A673 (cell line): ENCODE data around the gene MARCO. TPM values are rescaled to one million over a fixed set of nuclear protein-coding genes. Genes with fewer than 3 reads are reported as not detected.

Source experiments
- BruUV-seq: library from RNA; stranded (reverse); fragments of 400-500 nt; replicated peaks from 2 replicates; lab custom pipeline; 2021; lab: Mats Ljungman, UMichigan
- CTCF ChIA-PET: fragments of 300-600 bp; sonication (Branson Sonifier 250); formaldehyde crosslinking; loops from one replicate; lab custom pipeline; 2022; ENCODE audit warnings: antibody characterized with exemption; lab: Charles Lee
- POLR2A ChIA-PET: fragments of 300-600 bp; sonication (Branson Sonifier 250); formaldehyde crosslinking; loops from one replicate; lab custom pipeline; 2022; ENCODE audit warnings: antibody characterized with exemption; ENCODE audit not compliant: low non-redundant PET; lab: Charles Lee
- DNase-seq: peaks from one replicate; pipeline ENCODE4 v3.0.0-alpha.2; 2015; ENCODE audit warnings: low spot score
- H3K27ac ChIP-seq: fragments of 200-600 bp; sonication (generic); 2 replicates; pipeline ENCODE4 v1.5.1; 2016; ENCODE audit warnings: mixed run types, low read depth, mild to moderate bottlenecking, mixed read lengths, antibody characterized with exemption, low read length; ENCODE audit not compliant: poor library complexity, severe bottlenecking
- H3K27me3 ChIP-seq: fragments of 200-600 bp; sonication (generic); replicated peaks from 2 replicates; pipeline ENCODE4 v1.6.1; 2017; ENCODE audit warnings: mixed run types, low read depth, mild to moderate bottlenecking, mixed read lengths, antibody characterized with exemption, low read length; ENCODE audit not compliant: insufficient read depth, poor library complexity
- H3K36me3 ChIP-seq: fragments of 200-600 bp; sonication (generic); 2 replicates; pipeline ENCODE4 v1.6.1; 2016; ENCODE audit warnings: mixed run types, mild to moderate bottlenecking, mixed read lengths, antibody characterized with exemption, low read length; ENCODE audit not compliant: insufficient read depth, poor library complexity, severe bottlenecking
- H3K4me1 ChIP-seq: fragments of 200-600 bp; sonication (generic); 2 replicates; pipeline ENCODE4 v1.6.1; 2017; ENCODE audit warnings: mixed run types, mild to moderate bottlenecking, mixed read lengths, antibody characterized with exemption, low read length; ENCODE audit not compliant: insufficient read depth, poor library complexity, severe bottlenecking
- H3K4me3 ChIP-seq: fragments of 200-600 bp; sonication (generic); 2 replicates; pipeline ENCODE4 v1.5.1; 2016; ENCODE audit warnings: low read depth, mixed run types, mild to moderate bottlenecking, mixed read lengths, low read length; ENCODE audit not compliant: poor library complexity, severe bottlenecking
- H3K9me3 ChIP-seq: fragments of 200-600 bp; sonication (generic); 2 replicates; pipeline ENCODE4 v1.6.1; 2016; ENCODE audit warnings: mixed run types, low read depth, mild to moderate bottlenecking, mixed read lengths, antibody characterized with exemption, low read length; ENCODE audit not compliant: poor library complexity, severe bottlenecking
- EZH2 ChIP-seq: fragments of 200-600 bp; sonication (generic); IDR thresholded peaks from 2 replicates; pipeline ENCODE4 v1.6.1; 2017; ENCODE audit warnings: borderline replicate concordance, low read depth, mild to moderate bottlenecking, mixed read lengths, antibody characterized with exemption, low read length; ENCODE audit not compliant: poor library complexity, severe bottlenecking
- intact Hi-C: fragments of 100-400 bp; cut with micrococcal nuclease; formaldehyde crosslinking; loops from one replicate; pipeline ENCODE4 v1.10.0; 2022; ENCODE audit not compliant: unreplicated experiment
- total RNA-seq: library from RNA; stranded (reverse); gene quantifications from 2 replicates; pipeline ENCODE4 v1.2.3, GENCODE V29; 2021
- TF ChIP-seq, protein P1 (sequence below): fragments of 300-800, 200-600 bp; sonication (generic); conservative IDR thresholded peaks from 2 replicates; pipeline ENCODE4 v1.5.1; 2017; ENCODE audit warnings: low read depth, mild to moderate bottlenecking, antibody characterized with exemption, low read length, moderate library complexity, mixed read lengths

The MARCO gene
- total RNA-seq, 1 experiment from 2014 or later = not detected

DNA sequence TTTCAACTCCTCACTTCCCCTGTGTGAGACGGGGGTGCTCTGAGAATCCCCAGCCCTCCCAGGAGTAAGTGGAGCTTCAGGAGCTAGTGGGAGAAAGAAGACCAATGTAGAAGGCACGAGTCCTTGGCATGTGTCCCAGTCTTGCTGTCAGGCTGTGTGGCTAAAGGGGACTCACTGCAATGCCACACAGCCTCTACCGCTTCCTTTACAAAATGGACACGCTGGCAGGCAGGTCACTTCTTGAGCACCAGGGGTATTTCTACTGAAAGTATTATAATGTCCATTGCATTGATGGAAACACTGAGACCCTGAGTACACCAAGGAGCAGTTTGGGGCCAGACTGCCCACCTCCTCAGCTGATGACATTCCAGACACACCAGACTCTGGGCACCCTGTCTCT is 35.8 kb upstream of the MARCO start:
- H3K27me3 ChIP-seq = no peaks in the 10 kb centered on the region
- no peak for TF ChIP-seq EZH2
- TF ChIP-seq, protein P1, sequence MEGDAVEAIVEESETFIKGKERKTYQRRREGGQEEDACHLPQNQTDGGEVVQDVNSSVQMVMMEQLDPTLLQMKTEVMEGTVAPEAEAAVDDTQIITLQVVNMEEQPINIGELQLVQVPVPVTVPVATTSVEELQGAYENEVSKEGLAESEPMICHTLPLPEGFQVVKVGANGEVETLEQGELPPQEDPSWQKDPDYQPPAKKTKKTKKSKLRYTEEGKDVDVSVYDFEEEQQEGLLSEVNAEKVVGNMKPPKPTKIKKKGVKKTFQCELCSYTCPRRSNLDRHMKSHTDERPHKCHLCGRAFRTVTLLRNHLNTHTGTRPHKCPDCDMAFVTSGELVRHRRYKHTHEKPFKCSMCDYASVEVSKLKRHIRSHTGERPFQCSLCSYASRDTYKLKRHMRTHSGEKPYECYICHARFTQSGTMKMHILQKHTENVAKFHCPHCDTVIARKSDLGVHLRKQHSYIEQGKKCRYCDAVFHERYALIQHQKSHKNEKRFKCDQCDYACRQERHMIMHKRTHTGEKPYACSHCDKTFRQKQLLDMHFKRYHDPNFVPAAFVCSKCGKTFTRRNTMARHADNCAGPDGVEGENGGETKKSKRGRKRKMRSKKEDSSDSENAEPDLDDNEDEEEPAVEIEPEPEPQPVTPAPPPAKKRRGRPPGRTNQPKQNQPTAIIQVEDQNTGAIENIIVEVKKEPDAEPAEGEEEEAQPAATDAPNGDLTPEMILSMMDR = no peak
- ChIA-PET POLR2A (no interaction called here), CTCF (no interaction called here)
- H3K9me3 ChIP-seq = no peaks in the 10 kb centered on the region
- no peak for DNase-seq
- no peaks in the 10 kb centered on the region for H3K36me3 ChIP-seq
- no TSS peak for BruUV-seq
- H3K4me1 ChIP-seq = no peaks in the 10 kb centered on the region
- intact Hi-C loops = no loop called here
- no peak overlapping the region for H3K4me3 ChIP-seq
- H3K27ac ChIP-seq = no peak overlapping the region

GRCh38 chr2:118907759-118908158 is 34.2 kb upstream of the MARCO start:
- Histone ChIP-seq H3K36me3 (no peaks in the 10 kb centered on the region), H3K4me1 (no peaks in the 10 kb centered on the region), H3K4me3 (no peak overlapping the region), H3K27ac (no peak overlapping the region), H3K9me3 (no peaks in the 10 kb centered on the region), H3K27me3 (no peaks in the 10 kb centered on the region)
- ChIA-PET POLR2A (no interaction called here), CTCF (no interaction called here)
- TF ChIP-seq, protein P1 = no peak
- no peak for TF ChIP-seq EZH2
- BruUV-seq = no TSS peak
- no peak for DNase-seq
- intact Hi-C loops = no loop called here

DNA sequence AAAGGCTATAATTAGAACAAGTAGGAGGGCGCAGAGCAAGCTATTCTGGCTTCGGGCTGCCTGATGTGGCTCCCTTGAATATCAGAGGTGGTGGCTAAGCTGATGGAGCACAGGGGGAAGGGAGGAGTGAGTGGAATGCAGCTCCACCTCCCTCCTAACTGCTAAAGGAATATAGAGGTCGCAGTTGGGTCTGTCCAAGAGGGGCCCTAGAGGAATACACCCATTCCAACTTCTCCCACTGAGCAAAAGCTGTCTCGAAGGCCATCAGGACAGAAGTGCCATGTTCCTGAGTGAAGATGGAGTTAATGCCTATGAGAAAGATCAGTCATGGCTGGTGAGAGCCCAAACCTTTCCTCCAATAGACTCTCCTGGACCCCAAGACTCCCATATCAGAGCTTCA is 32.8 kb upstream of the MARCO start:
- no peak overlapping the region for H3K4me3 ChIP-seq
- no peak for DNase-seq
- no peaks in the 10 kb centered on the region for H3K4me1 ChIP-seq
- ChIA-PET POLR2A (no interaction called here), CTCF (no interaction called here)
- no peaks in the 10 kb centered on the region for H3K27me3 ChIP-seq
- TF ChIP-seq, protein P1 = no peak
- TF ChIP-seq EZH2 = no peak
- intact Hi-C loops = no loop called here
- no TSS peak for BruUV-seq
- no peaks in the 10 kb centered on the region for H3K36me3 ChIP-seq
- H3K27ac ChIP-seq = no peak overlapping the region
- no peaks in the 10 kb centered on the region for H3K9me3 ChIP-seq
